ENCODE measurements around the gene MADCAM1. TPM values are rescaled to one million over a fixed set of nuclear protein-coding genes. Genes with fewer than 3 reads are reported as not detected.

MADCAM1 gene
- total and polyA plus RNA-seq, 2 of the 8 experiments (the other 6 are each of a cell fraction or from before 2014, with no cell fraction given) = 2.3 to 3.0 TPM

GRCh38 chr19:488505-489417, 7.5 kb upstream of the MADCAM1 start (continued):
- peak; percentile 70; the same call in 1 of the 2 replicates for TF ChIP-seq SP2 (IDR thresholded peaks at IDR 0.05; ENCODE audit: low read length)
- no peak for TF ChIP-seq EP300 (IDR thresholded peaks at IDR 0.05; ENCODE audit: borderline replicate concordance in 1 of 2, low read depth in 2 of 2, low read length in 2 of 2)
- TF ChIP-seq KDM5A (IDR thresholded peaks at IDR 0.05; ENCODE audit: low read length) = no peak
- TF ChIP-seq TEAD4 (IDR thresholded peaks at IDR 0.05; ENCODE audit: low read depth, low read length) = no peak
- no peak for TF ChIP-seq CHD7 (IDR thresholded peaks at IDR 0.05; ENCODE audit: insufficient replicate concordance, low read length)
- TF ChIP-seq POU5F1 (IDR thresholded peaks at IDR 0.05; ENCODE audit: low read depth, low read length) = no peak
- no peak for TF ChIP-seq CTBP2 (IDR thresholded peaks at IDR 0.05; ENCODE audit: borderline replicate concordance, insufficient read depth, insufficient read length, low read length)
- no peak for TF ChIP-seq ZNF274 (IDR thresholded peaks at IDR 0.05; ENCODE audit: borderline replicate concordance, extremely low read depth, low read length)
- peak; percentile 73 for TF ChIP-seq TAF1 (IDR thresholded peaks at IDR 0.05; ENCODE audit: low read depth, low read length)
- no peak for TF ChIP-seq YY1 (IDR thresholded peaks at IDR 0.05; ENCODE audit: low read depth, low read length)
